HL-60/S4 (cell line): Measurements from ENCODE around the gene DNMBP.
"Not testable (repeated sequence)": the region's sequence is repeated elsewhere in the genome, so short reads cannot be mapped to it uniquely, and the experiment has no call there.

Source experiments
- in situ Hi-C: fragments of 300-500 bp; cut with MboI; formaldehyde crosslinking; loops from 2 replicates; pipeline ENCODE4 v1.14.3; 2022; ENCODE audit warnings: low sequenced_read_pairs

The DNMBP gene

GRCh38 chr10:100019787-100020141 lies 10.0 kb upstream of the DNMBP start:
- in situ Hi-C loops = no loop called here

GRCh38 chr10:100014071-100014762 lies 4.5 kb upstream of the DNMBP start:
- in situ Hi-C loops = no loop called here

DNA sequence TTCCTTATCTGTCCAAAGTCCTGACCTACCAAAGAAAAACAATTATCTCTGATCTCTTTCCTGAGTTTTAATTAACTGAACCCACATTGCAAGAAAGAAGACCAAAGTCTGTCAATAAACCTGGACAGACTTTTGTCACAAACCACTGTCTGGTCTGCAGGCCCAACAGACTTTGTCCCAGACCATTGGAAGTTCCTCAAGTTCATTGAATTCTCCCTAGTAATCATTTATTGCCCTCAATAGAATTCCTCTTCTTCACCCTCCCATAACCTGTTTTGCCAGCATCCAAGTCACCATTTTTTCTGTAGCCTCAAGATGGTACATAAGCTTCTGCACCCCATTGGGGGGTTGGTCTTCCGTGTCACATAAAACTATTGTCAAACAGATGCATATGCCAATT lies 3.9 kb upstream of the DNMBP start:
- in situ Hi-C loops = no loop called here

DNA sequence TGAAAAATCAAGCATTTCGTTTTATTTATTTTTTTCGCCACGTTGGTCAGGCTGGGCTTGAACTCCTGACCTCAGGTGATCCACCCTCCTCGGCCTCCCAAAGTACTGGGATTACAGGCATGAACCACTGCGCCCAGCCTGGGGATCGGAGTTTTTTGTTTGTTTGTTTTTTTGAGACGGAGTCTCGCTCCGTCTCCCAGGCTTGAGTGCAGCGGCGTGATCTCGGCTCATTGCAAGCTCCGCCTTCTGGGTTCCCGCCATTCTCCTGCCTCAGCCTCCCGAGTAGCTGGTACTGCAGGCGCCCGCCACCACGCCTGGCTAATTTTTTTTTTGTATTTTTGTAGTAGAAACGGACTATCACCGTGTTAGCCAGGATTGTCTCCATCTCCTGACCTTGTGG lies 2.2 kb upstream of the DNMBP start:
- in situ Hi-C loops = not testable (repeated sequence)

GRCh38 chr10:100009283-100009792 lies 409 bp downstream of the DNMBP start:
- in situ Hi-C loops = no loop called here

DNA sequence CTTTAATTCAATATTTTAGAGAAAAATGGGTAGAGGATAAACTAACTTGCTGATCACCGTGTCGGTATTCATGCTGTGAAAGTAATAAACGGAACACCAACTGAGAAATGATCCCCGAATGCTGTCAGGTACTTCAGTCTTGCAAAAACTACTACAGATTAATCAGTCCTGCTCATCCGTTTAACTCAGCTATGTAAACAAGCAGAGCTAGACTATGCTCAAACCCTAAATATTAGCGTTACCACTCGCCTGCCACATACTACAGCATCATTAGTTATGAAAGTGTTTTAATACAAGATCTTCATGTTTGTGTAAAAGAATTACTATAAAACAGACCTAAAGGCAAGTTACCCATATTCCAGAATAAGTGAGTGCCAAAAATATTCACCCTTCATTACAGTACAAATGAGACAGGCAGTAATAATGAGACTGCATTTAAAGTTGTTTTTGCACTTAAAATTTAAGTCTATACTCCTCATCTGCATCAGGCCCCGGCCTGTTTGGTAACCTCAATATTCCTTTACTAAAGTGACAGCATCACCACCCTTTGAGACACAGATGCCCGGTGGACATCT lies 952 bp downstream of the DNMBP start:
- in situ Hi-C loops = no loop called here

DNA sequence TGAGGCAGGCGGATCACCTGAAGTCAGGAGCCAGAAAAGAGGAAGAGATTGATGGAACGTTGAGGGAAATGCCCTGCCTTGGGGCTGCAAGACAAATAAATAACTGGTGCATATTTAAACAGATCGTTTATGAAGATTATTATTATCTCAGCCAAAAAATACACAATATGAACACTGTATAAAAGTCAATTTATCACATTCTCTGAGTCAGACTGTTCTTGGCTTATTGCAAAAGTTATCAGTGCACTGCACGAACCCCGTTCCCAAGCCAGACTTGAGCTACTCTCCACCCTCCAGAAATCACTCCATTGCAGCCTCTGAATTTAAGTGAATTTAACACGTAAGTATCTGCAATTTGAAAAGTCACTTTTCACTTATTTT lies 1.6 kb downstream of the DNMBP start:
- in situ Hi-C loops = no loop called here

GRCh38 chr10:100007231-100008141 lies 2.3 kb downstream of the DNMBP start:
- in situ Hi-C loops = no loop called here

GRCh38 chr10:100006243-100006886 lies 3.4 kb downstream of the DNMBP start:
- in situ Hi-C loops = no loop called here

GRCh38 chr10:100004805-100005510 lies 4.8 kb downstream of the DNMBP start:
- in situ Hi-C loops = no loop called here

DNA sequence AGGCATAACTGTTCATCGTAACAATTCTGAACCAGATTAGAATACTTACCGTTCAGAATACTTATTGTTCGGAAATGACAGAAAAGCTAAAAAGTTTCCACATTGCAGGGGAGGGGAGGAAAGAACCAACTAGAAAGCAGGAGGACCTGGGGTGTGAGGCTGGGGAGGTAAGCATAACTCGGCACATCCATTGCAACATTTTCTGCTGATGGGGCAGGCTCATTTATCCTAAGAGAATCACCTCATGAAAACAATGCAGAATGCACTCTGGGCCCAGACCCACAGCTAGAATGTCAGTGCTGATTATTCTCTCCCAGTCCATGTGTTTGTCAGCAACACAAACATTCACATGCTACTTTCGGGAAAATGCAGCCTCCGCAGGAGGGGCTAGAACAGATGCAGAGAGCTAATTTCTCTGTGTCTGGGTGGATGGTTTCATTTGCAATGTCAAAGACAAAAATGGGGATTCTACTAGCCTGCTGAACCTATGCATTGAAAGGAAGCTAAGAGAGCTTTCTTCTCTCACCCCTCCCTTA lies 9.6 kb downstream of the DNMBP start:
- in situ Hi-C loops = no loop called here

DNA sequence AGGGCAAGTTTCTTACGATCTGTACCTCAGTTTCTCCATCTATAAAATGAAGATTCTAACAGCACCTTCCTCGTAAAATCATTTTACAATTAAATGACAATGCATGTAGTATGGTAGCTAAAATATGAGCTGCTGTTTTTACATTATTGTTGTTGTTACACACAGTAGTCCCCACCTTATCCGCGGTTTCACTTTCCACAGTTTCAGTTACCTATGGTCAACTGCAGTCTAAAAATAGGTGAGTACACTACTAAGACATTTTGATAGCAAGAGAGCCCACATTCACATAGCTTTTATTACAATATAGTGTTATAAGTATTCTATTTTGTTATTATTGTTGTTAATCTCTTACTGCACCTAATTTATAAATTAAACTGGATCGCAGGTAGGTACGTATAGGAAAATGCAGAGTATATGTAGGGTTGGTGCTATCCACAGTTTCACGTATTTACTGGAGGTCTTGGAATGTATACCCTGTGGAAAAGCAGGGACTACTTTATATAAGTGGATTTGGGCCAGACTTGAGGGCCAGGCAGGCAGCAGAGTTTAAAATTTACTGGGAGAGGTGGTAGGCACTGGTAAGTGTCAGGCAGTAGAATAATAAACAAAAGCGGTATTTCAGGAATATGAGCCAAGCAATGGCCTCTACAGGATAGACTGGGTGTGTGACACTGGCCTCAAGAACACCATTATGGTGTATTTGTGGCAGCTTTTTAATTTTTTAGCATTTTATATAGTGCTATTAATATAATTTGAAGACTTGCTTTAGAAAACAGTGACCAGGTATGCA lies 10.2 kb downstream of the DNMBP start:
- in situ Hi-C loops = no loop called here

- in situ Hi-C loops = no loop called here
Observed at GRCh38 chr10:99998889-99999288, 10.9 kb downstream of the DNMBP start.

GRCh38 chr10:99996671-99997648 lies 12.8 kb downstream of the DNMBP start:
- in situ Hi-C loops = no loop called here

DNA sequence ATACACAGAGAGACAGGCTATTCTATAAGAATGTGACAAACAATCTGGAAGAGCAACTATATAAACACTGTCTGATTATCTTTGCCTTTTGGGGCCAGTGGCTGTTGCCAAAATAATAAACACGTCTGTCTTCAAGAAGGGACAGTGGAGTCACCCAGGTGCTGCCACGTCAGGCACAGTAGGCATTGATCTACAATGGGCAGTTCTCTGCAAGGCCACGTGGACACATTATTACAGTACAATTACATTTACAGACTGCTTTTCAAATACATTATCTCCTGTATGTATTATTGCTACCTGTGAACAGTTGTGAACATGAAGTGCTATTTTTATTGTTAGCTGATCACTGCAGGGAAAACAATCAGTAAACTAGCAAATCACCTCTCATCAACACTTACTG lies 14.0 kb downstream of the DNMBP start:
- in situ Hi-C loops = no loop called here

DNA sequence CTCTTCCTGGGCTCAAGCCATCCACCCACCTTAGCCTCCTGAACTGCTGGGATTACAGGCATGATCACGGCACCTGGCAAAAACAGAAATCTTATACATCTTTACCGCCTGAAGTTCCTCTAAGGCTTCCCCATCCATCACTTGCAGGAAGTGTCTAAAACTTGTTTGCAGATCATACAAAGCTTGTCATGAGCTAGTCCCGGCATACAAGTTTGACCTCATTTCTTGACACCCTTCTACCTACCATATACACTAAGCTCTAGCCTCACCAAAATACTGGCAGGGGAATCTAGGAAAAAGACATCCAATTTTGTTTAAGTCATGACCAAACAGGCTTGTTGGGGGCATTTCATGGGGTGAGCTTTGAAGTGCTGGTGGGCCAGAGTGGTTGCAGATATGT lies 14.5 kb downstream of the DNMBP start:
- in situ Hi-C loops = no loop called here

- in situ Hi-C loops = no loop called here
Observed at GRCh38 chr10:99994801-99995200, 14.9 kb downstream of the DNMBP start.
